Measurements from ENCODE around the gene MBOAT1. TPM values are rescaled to one million over a fixed set of nuclear protein-coding genes. Genes with fewer than 3 reads are reported as not detected.

The MBOAT1 gene
- total RNA-seq, 1 donor from 2014 or later = 9.6 TPM

DNA sequence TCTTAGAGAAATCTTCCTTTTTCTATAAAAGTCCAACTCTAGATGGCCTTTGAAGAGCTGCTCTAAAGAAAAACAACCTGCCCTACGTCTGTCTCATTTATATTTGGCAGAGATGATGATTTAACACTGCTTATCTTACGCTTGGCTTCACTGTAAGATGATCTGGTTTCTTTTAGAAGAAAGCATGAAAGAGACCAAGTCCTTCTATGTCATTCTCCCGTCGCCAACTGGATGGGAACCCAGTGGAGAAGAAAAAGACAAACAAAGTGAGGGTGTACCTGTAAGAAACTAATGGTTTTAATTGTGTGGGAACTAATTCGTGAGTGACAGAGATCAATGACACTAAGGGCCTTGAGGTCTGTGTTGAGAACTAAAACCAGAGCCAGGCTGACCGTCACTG lies 92.8 kb downstream of the MBOAT1 start:
- Histone ChIP-seq H3K27me3 (no peaks in the 10 kb centered on the region), H3K4me3 (no peak overlapping the region), H3K36me3 (peaks cover 0 to 35% of the 10 kb centered on the region in 2 donors), H3K4me1 (no peaks in the 10 kb centered on the region), H3K9me3 (no peaks in the 10 kb centered on the region), H3K27ac (no peak overlapping the region)
- no peak for DNase-seq (ENCODE audit: extremely low spot score in 2 of 2)
- no peak for TF ChIP-seq POLR2AphosphoS5 (IDR thresholded peaks at IDR 0.05; ENCODE audit: insufficient read depth in 1 of 2, low read depth in 1 of 2)
- TF ChIP-seq POLR2A (IDR thresholded peaks at IDR 0.05) = no peak
- TF ChIP-seq, protein P1, sequence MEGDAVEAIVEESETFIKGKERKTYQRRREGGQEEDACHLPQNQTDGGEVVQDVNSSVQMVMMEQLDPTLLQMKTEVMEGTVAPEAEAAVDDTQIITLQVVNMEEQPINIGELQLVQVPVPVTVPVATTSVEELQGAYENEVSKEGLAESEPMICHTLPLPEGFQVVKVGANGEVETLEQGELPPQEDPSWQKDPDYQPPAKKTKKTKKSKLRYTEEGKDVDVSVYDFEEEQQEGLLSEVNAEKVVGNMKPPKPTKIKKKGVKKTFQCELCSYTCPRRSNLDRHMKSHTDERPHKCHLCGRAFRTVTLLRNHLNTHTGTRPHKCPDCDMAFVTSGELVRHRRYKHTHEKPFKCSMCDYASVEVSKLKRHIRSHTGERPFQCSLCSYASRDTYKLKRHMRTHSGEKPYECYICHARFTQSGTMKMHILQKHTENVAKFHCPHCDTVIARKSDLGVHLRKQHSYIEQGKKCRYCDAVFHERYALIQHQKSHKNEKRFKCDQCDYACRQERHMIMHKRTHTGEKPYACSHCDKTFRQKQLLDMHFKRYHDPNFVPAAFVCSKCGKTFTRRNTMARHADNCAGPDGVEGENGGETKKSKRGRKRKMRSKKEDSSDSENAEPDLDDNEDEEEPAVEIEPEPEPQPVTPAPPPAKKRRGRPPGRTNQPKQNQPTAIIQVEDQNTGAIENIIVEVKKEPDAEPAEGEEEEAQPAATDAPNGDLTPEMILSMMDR (IDR thresholded peaks at IDR 0.05) = no peak
- intact Hi-C loops (cut with DNase I) = no loop called here

DNA sequence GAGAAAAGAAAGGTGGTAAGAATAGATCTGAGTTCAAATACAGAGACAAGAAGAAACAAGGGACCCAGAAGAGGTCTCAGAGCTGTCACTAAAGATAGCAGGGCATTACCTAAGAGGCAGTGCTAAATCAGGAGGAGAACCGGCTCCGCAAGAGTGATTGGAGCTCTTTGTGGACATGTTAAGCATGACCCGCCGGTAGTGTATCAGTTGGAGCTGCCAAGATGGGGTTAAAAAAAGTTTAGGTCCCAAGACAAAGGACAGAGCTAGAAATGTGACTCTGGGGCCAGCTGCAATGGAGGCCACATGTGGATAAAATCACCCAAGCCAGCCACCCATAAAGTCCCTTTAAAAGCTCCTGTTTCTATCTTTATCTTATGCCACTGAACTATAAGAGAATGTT lies 93.4 kb downstream of the MBOAT1 start:
- TF ChIP-seq POLR2A (IDR thresholded peaks at IDR 0.05) (no peak), POLR2AphosphoS5 (IDR thresholded peaks at IDR 0.05; ENCODE audit: insufficient read depth in 1 of 2, low read depth in 1 of 2) (no peak)
- TF ChIP-seq, protein P1 (IDR thresholded peaks at IDR 0.05) = no peak
- no peaks in the 10 kb centered on the region for H3K9me3 ChIP-seq
- peaks cover 0 to 31% of the 10 kb centered on the region in 2 donors for H3K36me3 ChIP-seq
- H3K27ac ChIP-seq = no peak overlapping the region
- no peak overlapping the region for H3K4me3 ChIP-seq
- intact Hi-C loops (cut with DNase I) = no loop called here
- no peaks in the 10 kb centered on the region for H3K27me3 ChIP-seq
- no peak for DNase-seq (ENCODE audit: extremely low spot score in 2 of 2)
- H3K4me1 ChIP-seq = no peaks in the 10 kb centered on the region

DNA sequence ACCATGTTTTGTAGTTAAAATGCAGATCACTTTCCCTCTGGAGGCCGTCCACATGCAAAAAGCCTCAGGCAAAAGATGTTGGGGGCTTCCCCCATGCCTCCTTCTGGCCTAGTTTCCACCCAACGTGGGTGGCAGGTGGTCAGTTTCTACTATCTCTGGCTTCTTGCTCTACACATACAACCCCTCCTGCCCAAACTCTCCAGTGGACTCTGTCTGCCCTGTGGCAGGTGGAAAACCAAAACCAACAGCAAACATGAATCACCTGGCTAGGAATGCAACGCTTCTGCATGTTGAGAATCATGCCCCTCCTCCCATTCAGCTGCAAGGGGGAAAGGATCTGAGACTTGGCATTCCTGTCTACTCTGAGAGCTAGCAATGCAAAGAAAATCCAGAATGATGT lies 94.8 kb downstream of the MBOAT1 start:
- Histone ChIP-seq H3K27me3 (no peaks in the 10 kb centered on the region), H3K9me3 (no peaks in the 10 kb centered on the region), H3K4me1 (no peaks in the 10 kb centered on the region), H3K36me3 (peaks cover 0 to 30% of the 10 kb centered on the region in 2 donors), H3K4me3 (no peak overlapping the region), H3K27ac (no peak overlapping the region)
- no peak for DNase-seq (ENCODE audit: extremely low spot score in 2 of 2)
- intact Hi-C loops (cut with DNase I) = no loop called here
- TF ChIP-seq POLR2AphosphoS5 (IDR thresholded peaks at IDR 0.05; ENCODE audit: insufficient read depth in 1 of 2, low read depth in 1 of 2) (no peak), POLR2A (IDR thresholded peaks at IDR 0.05) (no peak)
- TF ChIP-seq, protein P1 (IDR thresholded peaks at IDR 0.05) = no peak

DNA sequence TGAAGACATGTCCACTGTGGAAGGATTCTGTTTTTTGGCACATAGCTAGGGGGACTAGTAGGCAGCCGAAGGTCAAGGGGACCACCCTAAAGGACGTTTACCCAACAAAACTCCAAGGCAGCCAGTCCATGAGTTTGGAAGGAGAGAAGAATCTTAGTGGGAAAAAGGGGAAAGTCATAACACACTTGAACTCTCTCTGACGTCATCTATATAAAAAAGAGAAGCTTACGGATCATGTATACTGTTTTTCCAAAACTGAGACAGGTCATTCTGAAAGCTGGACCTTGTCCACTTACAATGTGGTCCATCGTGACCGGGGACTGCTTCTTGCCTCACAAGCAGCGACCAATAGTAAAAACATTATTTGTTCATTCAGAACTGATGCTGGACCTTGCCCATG lies 95.5 kb downstream of the MBOAT1 start:
- no peak overlapping the region for H3K27ac ChIP-seq
- no peak overlapping the region for H3K4me3 ChIP-seq
- H3K36me3 ChIP-seq = peaks cover 0 to 30% of the 10 kb centered on the region in 2 donors
- no peaks in the 10 kb centered on the region for H3K9me3 ChIP-seq
- intact Hi-C loops (cut with DNase I) = no loop called here
- no peaks in the 10 kb centered on the region for H3K4me1 ChIP-seq
- DNase-seq (ENCODE audit: extremely low spot score in 2 of 2) = no peak
- no peak for TF ChIP-seq POLR2AphosphoS5 (IDR thresholded peaks at IDR 0.05; ENCODE audit: insufficient read depth in 1 of 2, low read depth in 1 of 2)
- TF ChIP-seq, protein P1 (IDR thresholded peaks at IDR 0.05) = no peak
- TF ChIP-seq POLR2A (IDR thresholded peaks at IDR 0.05) = no peak
- H3K27me3 ChIP-seq = no peaks in the 10 kb centered on the region

DNA sequence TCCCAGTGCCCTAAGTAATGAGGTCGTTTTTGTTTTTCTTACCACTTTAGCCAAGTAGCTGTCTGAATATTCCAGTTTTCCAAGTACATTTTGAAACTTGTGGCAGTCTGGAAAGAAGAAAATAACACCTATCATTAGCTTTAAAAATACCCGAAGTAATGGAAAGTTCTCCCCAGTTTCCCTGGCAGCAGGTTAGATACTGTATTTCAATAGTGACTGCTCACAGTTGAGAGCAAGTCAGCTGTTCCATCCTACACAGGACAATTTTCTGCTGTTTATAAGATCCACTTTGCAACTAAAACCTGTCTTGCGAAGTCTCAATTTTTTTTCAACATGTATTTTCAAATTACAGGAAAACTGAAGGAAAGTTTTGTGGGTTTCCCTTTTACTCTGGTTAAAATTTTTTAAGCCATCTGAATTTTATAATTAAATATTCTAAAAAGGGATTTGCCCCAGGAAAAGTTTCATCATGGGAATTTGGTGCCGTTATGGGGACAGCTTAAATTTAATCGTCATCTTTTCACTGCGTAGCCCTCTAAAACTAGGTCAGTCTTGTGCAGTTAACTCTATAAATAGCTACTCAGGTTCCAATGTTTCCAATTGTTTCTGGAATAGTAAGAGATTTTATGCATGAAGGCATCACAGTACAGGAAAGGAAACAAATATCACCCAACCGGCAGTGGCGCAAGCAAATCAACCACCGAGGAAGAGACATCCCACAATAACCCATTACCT lies 96.9 kb downstream of the MBOAT1 start:
- Histone ChIP-seq H3K27me3 (no peaks in the 10 kb centered on the region), H3K36me3 (peaks cover 0 to 22% of the 10 kb centered on the region in 2 donors), H3K4me1 (no peaks in the 10 kb centered on the region), H3K9me3 (no peaks in the 10 kb centered on the region), H3K27ac (no peak overlapping the region), H3K4me3 (no peak overlapping the region)
- intact Hi-C loops (cut with DNase I) = no loop called here
- TF ChIP-seq, protein P1 (IDR thresholded peaks at IDR 0.05) = no peak
- TF ChIP-seq POLR2A (IDR thresholded peaks at IDR 0.05) (no peak), POLR2AphosphoS5 (IDR thresholded peaks at IDR 0.05; ENCODE audit: insufficient read depth in 1 of 2, low read depth in 1 of 2) (no peak)
- DNase-seq (ENCODE audit: extremely low spot score in 2 of 2) = no peak
